LNCaP clone FGC (cell line): ENCODE results near the gene UTS2B.

Experiments
- DNase-seq: peaks from one replicate; pipeline ENCODE4 v3.0.0-alpha.2; 2011; ENCODE audit warnings: low read depth
- H3K4me3 ChIP-seq: 2 replicates; pipeline ENCODE4 v1.5.1; 2011; ENCODE audit warnings: mild to moderate bottlenecking, low read depth, low read length, control low read depth
- CTCF ChIP-seq: IDR thresholded peaks from 2 replicates; pipeline ENCODE4 v1.5.1; 2012; ENCODE audit warnings: mild to moderate bottlenecking; ENCODE audit not compliant: control insufficient read depth, insufficient read depth; ENCODE audit errors: extremely low read depth

UTS2B gene

DNA sequence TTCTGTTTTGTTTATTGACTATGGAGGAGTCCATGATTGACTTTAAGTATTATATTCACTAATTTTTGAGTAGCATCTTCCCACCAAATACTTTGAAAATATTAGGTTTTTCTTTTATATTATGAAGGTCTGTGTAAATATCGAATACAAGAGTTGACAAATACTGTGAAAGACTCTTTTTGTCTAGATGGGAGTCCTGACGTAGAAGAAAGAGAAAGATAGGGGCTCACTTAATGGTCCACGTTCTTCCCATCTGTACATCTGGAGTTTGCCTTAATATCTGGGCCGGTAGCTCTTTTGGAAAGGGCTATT lies 7.8 kb upstream of the UTS2B start:
- DNase-seq = no peak
- no peak for TF ChIP-seq CTCF
- no peak overlapping the region for H3K4me3 ChIP-seq

- H3K4me3 ChIP-seq = no peak overlapping the region
- no peak for DNase-seq
- TF ChIP-seq CTCF = no peak
These were observed 6.5 kb upstream of the UTS2B start for GRCh38 chr3:191336833-191337232.

GRCh38 chr3:191334346-191334893 lies 4.1 kb upstream of the UTS2B start:
- no peak overlapping the region for H3K4me3 ChIP-seq
- no peak for DNase-seq
- no peak for TF ChIP-seq CTCF

- no peak overlapping the region for H3K4me3 ChIP-seq
- TF ChIP-seq CTCF = no peak
- no peak for DNase-seq
These were observed 3.1 kb upstream of the UTS2B start for GRCh38 chr3:191333298-191333880.

- TF ChIP-seq CTCF = no peak
- no peak overlapping the region; the same call in 1 of the 2 replicates for H3K4me3 ChIP-seq
These were observed 1.1 kb upstream of the UTS2B start for GRCh38 chr3:191331388-191331787.

DNA sequence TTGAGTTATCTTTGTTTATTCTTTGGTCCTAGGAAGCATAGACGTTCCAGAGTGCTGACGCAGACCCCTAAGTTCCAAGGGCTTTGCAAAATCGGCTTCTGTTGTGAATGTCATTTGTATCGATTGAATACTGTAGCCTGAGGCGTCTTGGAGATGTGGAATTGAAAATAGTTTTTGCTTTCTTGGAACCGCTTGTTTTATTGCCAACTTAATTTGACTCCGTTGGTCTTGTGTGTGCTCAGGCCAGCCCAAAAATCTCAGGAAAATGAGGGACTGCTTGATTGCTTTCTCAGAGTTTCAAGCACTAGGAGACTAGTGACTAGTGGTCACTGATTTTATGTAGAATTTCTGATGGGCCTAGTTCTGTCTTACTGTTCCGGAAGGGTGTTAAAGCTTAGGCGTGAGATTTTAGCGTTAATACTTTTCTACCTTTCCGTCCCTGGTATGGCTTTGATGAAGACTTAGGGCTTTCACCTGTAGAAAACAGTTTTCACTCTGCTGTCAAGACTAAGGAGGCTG lies 263 bp upstream of the UTS2B start:
- DNase-seq = no peak
- no peak for TF ChIP-seq CTCF

More at GRCh38 chr3:191331388-191331787, 1.1 kb upstream of the UTS2B start:
- no peak for DNase-seq

More for the DNA sequence above, 263 bp upstream of the UTS2B start:
- peak overlapping the region; percentile 79 for H3K4me3 ChIP-seq
